A673 (cell line): Measurements from ENCODE around the gene RIC8B. TPM values are rescaled to one million over a fixed set of nuclear protein-coding genes. Genes with fewer than 3 reads are reported as not detected.

Experiments used
- BruUV-seq: library from RNA; stranded (reverse); fragments of 400-500 nt; replicated peaks from 2 replicates; lab custom pipeline; 2021; lab: Mats Ljungman, UMichigan
- CTCF ChIA-PET: fragments of 300-600 bp; sonication (Branson Sonifier 250); formaldehyde crosslinking; loops from one replicate; lab custom pipeline; 2022; ENCODE audit warnings: antibody characterized with exemption; lab: Charles Lee
- POLR2A ChIA-PET: fragments of 300-600 bp; sonication (Branson Sonifier 250); formaldehyde crosslinking; loops from one replicate; lab custom pipeline; 2022; ENCODE audit warnings: antibody characterized with exemption; ENCODE audit not compliant: low non-redundant PET; lab: Charles Lee
- DNase-seq: peaks from one replicate; pipeline ENCODE4 v3.0.0-alpha.2; 2015; ENCODE audit warnings: low spot score
- H3K27ac ChIP-seq: fragments of 200-600 bp; sonication (generic); 2 replicates; pipeline ENCODE4 v1.5.1; 2016; ENCODE audit warnings: mixed run types, low read depth, mild to moderate bottlenecking, mixed read lengths, antibody characterized with exemption, low read length; ENCODE audit not compliant: poor library complexity, severe bottlenecking
- H3K27me3 ChIP-seq: fragments of 200-600 bp; sonication (generic); replicated peaks from 2 replicates; pipeline ENCODE4 v1.6.1; 2017; ENCODE audit warnings: mixed run types, low read depth, mild to moderate bottlenecking, mixed read lengths, antibody characterized with exemption, low read length; ENCODE audit not compliant: insufficient read depth, poor library complexity
- H3K36me3 ChIP-seq: fragments of 200-600 bp; sonication (generic); 2 replicates; pipeline ENCODE4 v1.6.1; 2016; ENCODE audit warnings: mixed run types, mild to moderate bottlenecking, mixed read lengths, antibody characterized with exemption, low read length; ENCODE audit not compliant: insufficient read depth, poor library complexity, severe bottlenecking
- H3K4me1 ChIP-seq: fragments of 200-600 bp; sonication (generic); 2 replicates; pipeline ENCODE4 v1.6.1; 2017; ENCODE audit warnings: mixed run types, mild to moderate bottlenecking, mixed read lengths, antibody characterized with exemption, low read length; ENCODE audit not compliant: insufficient read depth, poor library complexity, severe bottlenecking
- H3K4me3 ChIP-seq: fragments of 200-600 bp; sonication (generic); 2 replicates; pipeline ENCODE4 v1.5.1; 2016; ENCODE audit warnings: low read depth, mixed run types, mild to moderate bottlenecking, mixed read lengths, low read length; ENCODE audit not compliant: poor library complexity, severe bottlenecking
- H3K9me3 ChIP-seq: fragments of 200-600 bp; sonication (generic); 2 replicates; pipeline ENCODE4 v1.6.1; 2016; ENCODE audit warnings: mixed run types, low read depth, mild to moderate bottlenecking, mixed read lengths, antibody characterized with exemption, low read length; ENCODE audit not compliant: poor library complexity, severe bottlenecking
- EZH2 ChIP-seq: fragments of 200-600 bp; sonication (generic); IDR thresholded peaks from 2 replicates; pipeline ENCODE4 v1.6.1; 2017; ENCODE audit warnings: borderline replicate concordance, low read depth, mild to moderate bottlenecking, mixed read lengths, antibody characterized with exemption, low read length; ENCODE audit not compliant: poor library complexity, severe bottlenecking
- intact Hi-C: fragments of 100-400 bp; cut with micrococcal nuclease; formaldehyde crosslinking; loops from one replicate; pipeline ENCODE4 v1.10.0; 2022; ENCODE audit not compliant: unreplicated experiment
- total RNA-seq: library from RNA; stranded (reverse); gene quantifications from 2 replicates; pipeline ENCODE4 v1.2.3, GENCODE V29; 2021
- TF ChIP-seq, protein P1 (sequence below): fragments of 300-800, 200-600 bp; sonication (generic); conservative IDR thresholded peaks from 2 replicates; pipeline ENCODE4 v1.5.1; 2017; ENCODE audit warnings: low read depth, mild to moderate bottlenecking, antibody characterized with exemption, low read length, moderate library complexity, mixed read lengths

The RIC8B gene
- total RNA-seq, 1 experiment from 2014 or later, result 21.3 TPM

DNA sequence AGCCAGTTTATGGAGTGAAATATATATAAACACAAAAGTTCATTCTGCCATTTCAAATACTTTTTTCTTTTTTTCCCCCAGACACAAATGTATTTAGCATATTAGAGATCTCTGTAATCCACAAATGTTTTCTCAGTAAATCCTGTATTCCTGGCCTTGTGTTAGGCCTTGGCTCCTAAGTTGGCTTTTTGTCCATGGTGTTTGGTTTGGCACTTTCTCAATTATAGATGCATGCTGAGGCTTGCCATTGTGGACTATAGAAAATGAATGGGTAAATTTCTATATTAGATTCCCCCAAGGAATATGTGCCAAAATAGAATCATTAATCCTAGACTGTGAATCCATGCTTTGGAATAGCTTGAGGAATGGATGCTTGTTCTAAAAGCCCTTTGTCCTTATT, 17.0 kb downstream of the RIC8B start:
- BruUV-seq, result no TSS peak
- H3K4me1 ChIP-seq, result no peaks in the 10 kb centered on the region
- POLR2A ChIA-PET, result no interaction called here
- no peaks in the 10 kb centered on the region for H3K9me3 ChIP-seq
- TF ChIP-seq, protein P1, sequence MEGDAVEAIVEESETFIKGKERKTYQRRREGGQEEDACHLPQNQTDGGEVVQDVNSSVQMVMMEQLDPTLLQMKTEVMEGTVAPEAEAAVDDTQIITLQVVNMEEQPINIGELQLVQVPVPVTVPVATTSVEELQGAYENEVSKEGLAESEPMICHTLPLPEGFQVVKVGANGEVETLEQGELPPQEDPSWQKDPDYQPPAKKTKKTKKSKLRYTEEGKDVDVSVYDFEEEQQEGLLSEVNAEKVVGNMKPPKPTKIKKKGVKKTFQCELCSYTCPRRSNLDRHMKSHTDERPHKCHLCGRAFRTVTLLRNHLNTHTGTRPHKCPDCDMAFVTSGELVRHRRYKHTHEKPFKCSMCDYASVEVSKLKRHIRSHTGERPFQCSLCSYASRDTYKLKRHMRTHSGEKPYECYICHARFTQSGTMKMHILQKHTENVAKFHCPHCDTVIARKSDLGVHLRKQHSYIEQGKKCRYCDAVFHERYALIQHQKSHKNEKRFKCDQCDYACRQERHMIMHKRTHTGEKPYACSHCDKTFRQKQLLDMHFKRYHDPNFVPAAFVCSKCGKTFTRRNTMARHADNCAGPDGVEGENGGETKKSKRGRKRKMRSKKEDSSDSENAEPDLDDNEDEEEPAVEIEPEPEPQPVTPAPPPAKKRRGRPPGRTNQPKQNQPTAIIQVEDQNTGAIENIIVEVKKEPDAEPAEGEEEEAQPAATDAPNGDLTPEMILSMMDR, result no peak
- TF ChIP-seq EZH2, result no peak
- DNase-seq, result no peak
- CTCF ChIA-PET, result no interaction called here
- peaks cover 7% of the 10 kb centered on the region for H3K36me3 ChIP-seq
- H3K27ac ChIP-seq, result no peak overlapping the region
- no peaks in the 10 kb centered on the region for H3K27me3 ChIP-seq
- no peak overlapping the region for H3K4me3 ChIP-seq
- intact Hi-C loops, result no loop called here

GRCh38 chr12:106794369-106794768, 19.9 kb downstream of the RIC8B start:
- H3K4me1 ChIP-seq, result no peaks in the 10 kb centered on the region
- intact Hi-C loops, result no loop called here
- no peaks in the 10 kb centered on the region for H3K9me3 ChIP-seq
- ChIA-PET POLR2A (no interaction called here), CTCF (no interaction called here)
- DNase-seq, result no peak
- no peak overlapping the region for H3K4me3 ChIP-seq
- no TSS peak for BruUV-seq
- no peak for TF ChIP-seq EZH2
- TF ChIP-seq, protein P1, result no peak
- H3K36me3 ChIP-seq, result peaks cover 7% of the 10 kb centered on the region
- H3K27ac ChIP-seq, result no peak overlapping the region
- H3K27me3 ChIP-seq, result no peaks in the 10 kb centered on the region

DNA sequence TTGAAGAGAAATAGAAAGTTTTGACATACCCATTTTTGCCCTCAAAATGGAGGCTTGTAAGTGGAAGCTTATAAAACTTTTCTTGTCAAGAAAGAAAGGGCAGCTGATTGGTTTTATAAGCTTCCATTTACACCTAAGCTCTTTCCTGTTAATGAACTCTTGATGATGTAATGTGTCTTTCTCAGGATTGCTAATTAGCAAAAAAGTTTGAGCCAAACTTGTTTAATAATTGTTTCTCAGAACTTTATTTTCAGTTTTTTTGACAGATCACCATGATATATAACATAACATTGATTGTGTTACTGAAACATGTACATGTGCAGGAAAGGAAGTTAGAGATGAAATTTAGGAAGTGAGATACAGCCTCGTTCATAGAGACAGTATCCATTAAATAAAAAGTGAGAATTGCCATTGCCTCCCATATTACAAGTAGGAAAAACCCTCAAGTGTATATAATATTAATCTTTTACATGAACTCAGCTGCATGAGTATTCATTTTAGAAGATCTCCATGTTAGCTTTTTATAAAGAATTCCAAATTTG, 26.8 kb downstream of the RIC8B start:
- Histone ChIP-seq H3K27me3 (no peaks in the 10 kb centered on the region), H3K27ac (no peak overlapping the region), H3K4me3 (no peak overlapping the region), H3K36me3 (no peaks in the 10 kb centered on the region), H3K4me1 (peaks cover 4% of the 10 kb centered on the region), H3K9me3 (no peaks in the 10 kb centered on the region)
- CTCF ChIA-PET, result no interaction called here
- no peak for TF ChIP-seq EZH2
- TF ChIP-seq, protein P1, result no peak
- DNase-seq, result no peak
- POLR2A ChIA-PET, result no interaction called here
- no TSS peak for BruUV-seq
- intact Hi-C loops, result no loop called here
